ENCODE measurements around the gene HNRNPC.

The HNRNPC gene

GRCh38 chr14:21160061-21160610 is 109.1 kb downstream of the HNRNPC start:
- in situ Hi-C loops (cut with HindIII; ENCODE audit: low sequenced_read_pairs), result no loop called here
- TF ChIP-seq CTCF (IDR thresholded peaks at IDR 0.05; ENCODE audit: low read depth, low read length, missing control alignments), result no peak
- no peak for DNase-seq (ENCODE audit: low read depth)
- H3K4me3 ChIP-seq (ENCODE audit: low read depth, low read length), result no peak overlapping the region

All from astrocyte of the cerebellum (primary cell).